H1 (cell line): ENCODE measurements around the gene KCNE3.

ENCODE experiments used
- CEBPB ChIP-seq: IDR thresholded peaks from 2 replicates; pipeline ENCODE4 v1.6.1; 2012; ENCODE audit warnings: low read depth, low read length
- SP1 ChIP-seq: IDR thresholded peaks from 2 replicates; pipeline ENCODE4 v1.6.1; 2011; ENCODE audit warnings: low read depth, low read length
- TF ChIP-seq, protein P1 (sequence below): IDR thresholded peaks from 2 replicates; pipeline ENCODE4 v1.6.1; 2011; ENCODE audit warnings: low read depth, mild to moderate bottlenecking, low read length; ENCODE audit not compliant: insufficient read depth

DNA sequence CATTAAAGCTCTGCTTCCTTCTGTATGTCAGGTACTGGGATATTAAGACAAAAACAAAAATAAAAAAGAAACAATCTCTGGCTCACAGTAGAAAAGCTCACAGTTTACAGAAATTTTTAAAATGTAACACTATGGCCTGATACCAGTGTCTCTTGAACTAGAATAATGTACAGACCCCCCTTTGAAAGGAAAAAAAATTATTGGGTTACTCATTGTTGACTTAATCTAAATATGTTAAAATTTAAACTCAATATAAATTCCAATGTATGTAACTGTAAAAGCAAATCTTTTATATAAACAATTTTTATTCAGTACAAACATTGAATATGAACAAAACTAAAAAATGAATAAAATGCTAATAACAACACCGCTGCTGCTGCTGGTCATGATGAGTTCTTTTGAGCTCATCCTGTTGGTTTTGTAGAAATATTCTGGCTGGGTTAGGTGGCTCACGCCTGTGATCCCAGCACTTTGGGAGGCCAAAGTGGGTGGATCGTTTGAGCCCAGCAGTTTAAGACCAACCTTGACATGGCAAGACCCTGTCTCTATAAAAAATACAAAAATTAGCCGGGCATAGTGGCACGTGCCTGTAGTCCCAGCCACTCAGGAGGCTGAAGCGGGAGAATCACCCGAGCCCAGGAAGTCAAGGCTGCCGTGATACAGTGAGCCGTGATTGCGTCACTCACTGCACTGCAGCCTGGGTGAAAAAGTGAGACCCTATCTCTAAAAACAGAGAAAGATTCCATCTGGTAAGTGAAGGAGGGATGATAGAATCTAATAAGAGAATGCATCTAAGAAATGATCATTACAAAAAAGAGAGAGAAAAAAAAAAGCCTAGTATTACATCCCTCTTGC lies 11.8 kb upstream of the KCNE3 start:
- TF ChIP-seq CEBPB (peak; percentile 70), SP1 (no peak)
- TF ChIP-seq, protein P1, sequence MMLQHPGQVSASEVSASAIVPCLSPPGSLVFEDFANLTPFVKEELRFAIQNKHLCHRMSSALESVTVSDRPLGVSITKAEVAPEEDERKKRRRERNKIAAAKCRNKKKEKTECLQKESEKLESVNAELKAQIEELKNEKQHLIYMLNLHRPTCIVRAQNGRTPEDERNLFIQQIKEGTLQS, result no peak
